Measurements from ENCODE around the gene BNC2. TPM values are rescaled to one million over a fixed set of nuclear protein-coding genes. Genes with fewer than 3 reads are reported as not detected.

BNC2 gene
- polyA plus RNA-seq, 1 donor from 2014 or later = not detected

DNA sequence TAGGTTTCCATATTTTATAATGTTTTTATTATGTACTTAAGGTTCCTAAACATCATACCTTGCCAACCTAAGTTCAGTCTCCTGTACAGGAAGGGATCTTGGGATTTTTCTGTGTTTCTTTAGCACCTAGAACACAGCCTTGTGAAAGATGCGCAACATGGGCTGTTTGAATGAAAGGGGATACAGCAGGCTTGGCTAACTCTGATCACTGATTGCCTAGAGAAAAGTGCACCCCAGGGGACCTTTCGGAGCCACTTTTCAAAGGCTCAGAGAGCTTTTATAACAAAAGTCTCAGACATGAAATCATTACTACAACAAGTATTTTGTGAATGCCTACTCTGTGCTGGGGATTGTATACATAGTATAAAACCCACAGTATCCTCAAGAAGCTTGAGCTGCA lies 261.6 kb downstream of the BNC2 start:
- Mint-ChIP-seq H3K36me3 (no peaks in the 10 kb centered on the region), H3K4me1 (no peaks in the 10 kb centered on the region), H3K9me3 (peaks cover 0 to 12% (median 3%) of the 10 kb centered on the region in 3 donors), H3K27ac (no peak overlapping the region), H3K4me3 (no peak overlapping the region), H3K27me3 (no peaks in the 10 kb centered on the region)

- no peak overlapping the region for H3K27ac Mint-ChIP-seq
- H3K4me1 Mint-ChIP-seq = no peaks in the 10 kb centered on the region
- no peaks in the 10 kb centered on the region for H3K36me3 Mint-ChIP-seq
- no peak overlapping the region for H3K4me3 Mint-ChIP-seq
- H3K9me3 Mint-ChIP-seq = peaks cover 0 to 4% (median 2%) of the 10 kb centered on the region in 3 donors
- H3K27me3 Mint-ChIP-seq = no peaks in the 10 kb centered on the region
Measured at GRCh38 chr9:16602494-16602893, 268.0 kb downstream of the BNC2 start.

DNA sequence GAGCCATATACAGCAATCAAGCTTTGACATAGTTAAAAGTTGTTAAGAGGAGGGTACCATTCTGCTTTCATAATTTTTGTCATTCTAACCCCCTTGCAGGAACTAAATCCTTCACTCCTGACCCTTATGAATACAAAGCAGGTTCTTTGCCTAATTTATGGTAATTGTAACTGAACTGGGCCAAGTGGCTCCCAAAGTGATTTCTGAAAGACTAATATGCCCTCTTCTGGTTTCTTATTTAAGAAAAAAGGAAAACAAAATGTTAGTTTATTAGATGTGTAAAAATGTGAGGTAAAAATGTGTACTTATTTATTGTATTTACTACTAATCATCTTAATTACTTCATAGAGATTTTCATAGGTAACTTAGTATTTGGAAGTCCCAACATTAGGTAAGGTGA lies 268.5 kb downstream of the BNC2 start:
- Mint-ChIP-seq H3K9me3 (peaks cover 0 to 4% (median 2%) of the 10 kb centered on the region in 3 donors), H3K36me3 (no peaks in the 10 kb centered on the region), H3K27ac (no peak overlapping the region), H3K27me3 (no peaks in the 10 kb centered on the region), H3K4me1 (no peaks in the 10 kb centered on the region), H3K4me3 (no peak overlapping the region)

DNA sequence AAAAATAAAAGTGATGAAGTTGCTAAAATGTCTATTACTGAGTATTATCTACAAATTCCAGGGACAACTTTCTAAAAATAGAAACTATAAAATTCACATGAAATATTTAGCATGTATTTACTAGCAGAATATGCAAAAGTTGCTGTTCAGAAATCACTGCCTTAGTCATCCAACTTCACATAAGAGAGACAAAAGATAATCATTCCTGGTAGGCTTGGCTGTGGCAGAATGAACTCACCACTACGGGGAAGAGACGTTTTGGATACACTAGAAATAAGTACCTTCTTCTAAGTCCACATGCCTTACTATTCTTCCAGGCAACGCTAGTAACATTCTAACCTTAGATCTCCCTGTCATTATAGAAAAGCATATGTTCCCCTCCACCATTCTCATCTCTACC lies 272.2 kb downstream of the BNC2 start:
- Mint-ChIP-seq H3K4me3 (no peak overlapping the region), H3K27me3 (no peaks in the 10 kb centered on the region), H3K4me1 (no peaks in the 10 kb centered on the region), H3K9me3 (peaks cover 0 to 7% (median 2%) of the 10 kb centered on the region in 3 donors), H3K36me3 (no peaks in the 10 kb centered on the region), H3K27ac (no peak overlapping the region)

DNA sequence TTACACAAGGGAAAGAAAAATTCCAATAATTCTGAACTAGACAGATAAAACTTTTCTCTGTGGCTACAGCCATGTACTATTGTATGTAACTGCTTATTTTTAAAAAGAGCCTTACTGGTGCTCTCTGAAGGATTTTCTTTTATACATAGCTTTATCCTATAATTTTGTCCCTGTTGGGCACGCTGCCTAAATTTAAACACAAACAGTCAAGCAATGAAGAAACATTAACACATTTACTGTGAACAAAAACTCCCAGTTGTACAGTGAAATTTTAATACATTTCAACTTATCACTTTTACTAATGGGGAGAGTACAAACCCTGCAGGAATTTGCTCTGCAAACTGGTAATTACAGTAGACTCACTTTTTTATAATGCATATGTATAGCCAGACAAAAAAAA lies 273.3 kb downstream of the BNC2 start:
- Mint-ChIP-seq H3K27me3 (no peaks in the 10 kb centered on the region), H3K4me3 (no peak overlapping the region), H3K9me3 (peaks cover 0 to 7% (median 2%) of the 10 kb centered on the region in 3 donors), H3K27ac (no peak overlapping the region), H3K36me3 (no peaks in the 10 kb centered on the region), H3K4me1 (no peaks in the 10 kb centered on the region)

DNA sequence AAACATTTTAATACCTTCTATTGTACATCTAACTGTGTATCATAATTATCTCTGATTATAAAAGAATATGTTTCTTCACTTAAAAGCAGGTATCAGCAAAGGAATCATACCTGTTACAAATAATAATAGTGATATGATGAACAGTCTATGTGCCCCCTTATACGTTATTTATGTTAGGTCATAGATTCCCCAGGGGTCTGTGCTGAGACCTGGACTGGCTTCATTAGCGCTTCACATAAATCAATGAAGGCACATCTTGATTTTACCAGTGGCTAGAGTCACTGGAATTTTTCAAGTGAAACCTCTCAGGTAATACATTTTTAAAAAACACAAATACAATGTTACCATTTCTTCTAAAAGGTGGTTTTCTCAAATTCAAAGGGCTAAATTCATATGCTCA lies 275.2 kb downstream of the BNC2 start:
- H3K9me3 Mint-ChIP-seq = peaks cover 0 to 7% (median 2%) of the 10 kb centered on the region in 3 donors
- no peaks in the 10 kb centered on the region for H3K4me1 Mint-ChIP-seq
- no peak overlapping the region for H3K27ac Mint-ChIP-seq
- no peak overlapping the region for H3K4me3 Mint-ChIP-seq
- H3K27me3 Mint-ChIP-seq = no peaks in the 10 kb centered on the region
- H3K36me3 Mint-ChIP-seq = no peaks in the 10 kb centered on the region

- no peaks in the 10 kb centered on the region for H3K27me3 Mint-ChIP-seq
- peaks cover 0 to 7% (median 2%) of the 10 kb centered on the region in 3 donors for H3K9me3 Mint-ChIP-seq
- H3K36me3 Mint-ChIP-seq = no peaks in the 10 kb centered on the region
- H3K4me1 Mint-ChIP-seq = no peaks in the 10 kb centered on the region
- H3K27ac Mint-ChIP-seq = no peak overlapping the region
- H3K4me3 Mint-ChIP-seq = no peak overlapping the region
Measured at GRCh38 chr9:16594787-16595186, 275.7 kb downstream of the BNC2 start.

- Mint-ChIP-seq H3K27me3 (no peaks in the 10 kb centered on the region), H3K4me3 (no peak overlapping the region), H3K9me3 (peaks cover 0 to 7% (median 0%) of the 10 kb centered on the region in 3 donors), H3K27ac (no peak overlapping the region), H3K4me1 (no peaks in the 10 kb centered on the region), H3K36me3 (no peaks in the 10 kb centered on the region)
Measured at GRCh38 chr9:16593746-16594145, 276.7 kb downstream of the BNC2 start.

DNA sequence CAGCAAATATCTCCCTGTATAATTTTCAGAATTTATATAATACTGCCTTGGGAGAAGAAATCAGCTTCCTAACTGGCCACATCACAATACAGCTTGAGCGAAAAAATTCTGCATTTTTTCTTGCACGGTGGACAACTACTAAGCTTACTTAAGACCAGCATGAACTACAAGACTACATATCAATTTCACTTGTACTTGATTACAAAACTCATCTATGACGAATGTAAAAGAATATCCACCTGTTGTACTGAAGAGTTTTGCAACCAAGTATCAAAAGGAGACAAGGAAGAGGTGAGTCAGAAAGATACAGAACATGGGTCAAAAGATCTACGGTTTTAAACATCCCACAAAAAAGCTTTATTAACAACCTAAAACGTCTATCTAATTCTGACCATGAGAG lies 279.4 kb downstream of the BNC2 start:
- H3K4me3 Mint-ChIP-seq = no peak overlapping the region
- no peaks in the 10 kb centered on the region for H3K27me3 Mint-ChIP-seq
- no peaks in the 10 kb centered on the region for H3K36me3 Mint-ChIP-seq
- no peak overlapping the region for H3K27ac Mint-ChIP-seq
- H3K4me1 Mint-ChIP-seq = peaks cover 0 to 1% (median 0%) of the 10 kb centered on the region in 3 donors
- peaks cover 0 to 7% (median 5%) of the 10 kb centered on the region in 3 donors for H3K9me3 Mint-ChIP-seq

- H3K36me3 Mint-ChIP-seq = no peaks in the 10 kb centered on the region
- H3K4me1 Mint-ChIP-seq = peaks cover 0 to 1% (median 0%) of the 10 kb centered on the region in 3 donors
- H3K4me3 Mint-ChIP-seq = no peak overlapping the region
- peaks cover 0 to 8% (median 7%) of the 10 kb centered on the region in 3 donors for H3K9me3 Mint-ChIP-seq
- H3K27me3 Mint-ChIP-seq = no peaks in the 10 kb centered on the region
- no peak overlapping the region for H3K27ac Mint-ChIP-seq
Measured at GRCh38 chr9:16585591-16585990, 284.9 kb downstream of the BNC2 start.

DNA sequence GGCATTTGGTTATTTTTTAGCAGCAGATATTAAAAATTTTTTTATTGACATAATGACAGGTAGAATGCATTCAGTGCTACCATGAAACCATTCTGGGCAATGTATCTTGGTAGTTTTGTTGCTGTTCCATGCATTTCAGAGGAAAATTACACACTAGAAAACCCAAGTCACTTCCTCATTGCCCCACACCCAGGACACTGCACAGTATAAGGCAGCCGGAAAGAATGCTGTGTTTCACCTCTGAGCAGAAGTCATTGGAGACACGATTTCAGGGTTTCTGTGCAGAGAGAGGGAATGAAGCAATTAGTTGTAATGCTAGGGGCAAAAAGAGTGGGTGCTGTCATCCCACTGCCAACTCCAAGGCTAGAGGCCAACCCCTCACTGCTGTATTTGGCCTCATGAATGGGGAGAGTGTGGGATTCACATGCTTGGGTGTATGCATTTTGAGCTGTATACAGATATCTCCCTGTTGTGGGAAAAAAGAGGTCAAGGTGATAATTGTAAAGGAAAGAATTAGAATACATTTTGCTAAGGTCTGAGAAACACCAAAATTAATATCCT lies 290.5 kb downstream of the BNC2 start:
- Mint-ChIP-seq H3K27ac (no peak overlapping the region), H3K27me3 (no peaks in the 10 kb centered on the region), H3K9me3 (peaks cover 0 to under 1% (median 0%) of the 10 kb centered on the region in 3 donors), H3K36me3 (no peaks in the 10 kb centered on the region), H3K4me3 (no peak overlapping the region), H3K4me1 (no peaks in the 10 kb centered on the region)

DNA sequence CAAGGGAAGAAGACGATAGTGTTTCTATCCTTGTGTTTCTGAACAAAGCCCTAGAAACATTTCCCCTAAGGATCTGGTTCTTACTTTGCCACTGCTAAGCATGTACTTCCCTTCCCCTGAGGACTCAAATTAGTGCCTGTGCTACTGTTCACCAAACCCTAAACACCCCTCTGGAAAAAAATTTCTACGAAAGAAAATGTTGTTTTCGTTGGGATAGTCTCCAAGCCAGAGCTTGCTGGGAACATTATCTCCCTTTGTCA lies 294.6 kb downstream of the BNC2 start:
- peaks cover 0 to 2% (median 0%) of the 10 kb centered on the region in 3 donors for H3K9me3 Mint-ChIP-seq
- no peaks in the 10 kb centered on the region for H3K27me3 Mint-ChIP-seq
- H3K4me3 Mint-ChIP-seq = no peak overlapping the region
- no peaks in the 10 kb centered on the region for H3K4me1 Mint-ChIP-seq
- peaks cover 2% of the 10 kb centered on the region for H3K36me3 Mint-ChIP-seq
- H3K27ac Mint-ChIP-seq = no peak overlapping the region

GRCh38 chr9:16575142-16575985 lies 295.1 kb downstream of the BNC2 start:
- H3K27ac Mint-ChIP-seq = no peak overlapping the region
- H3K4me1 Mint-ChIP-seq = no peaks in the 10 kb centered on the region
- H3K9me3 Mint-ChIP-seq = peaks cover 0 to 2% (median 0%) of the 10 kb centered on the region in 3 donors
- H3K27me3 Mint-ChIP-seq = no peaks in the 10 kb centered on the region
- H3K36me3 Mint-ChIP-seq = peaks cover 2% of the 10 kb centered on the region
- H3K4me3 Mint-ChIP-seq = no peak overlapping the region

DNA sequence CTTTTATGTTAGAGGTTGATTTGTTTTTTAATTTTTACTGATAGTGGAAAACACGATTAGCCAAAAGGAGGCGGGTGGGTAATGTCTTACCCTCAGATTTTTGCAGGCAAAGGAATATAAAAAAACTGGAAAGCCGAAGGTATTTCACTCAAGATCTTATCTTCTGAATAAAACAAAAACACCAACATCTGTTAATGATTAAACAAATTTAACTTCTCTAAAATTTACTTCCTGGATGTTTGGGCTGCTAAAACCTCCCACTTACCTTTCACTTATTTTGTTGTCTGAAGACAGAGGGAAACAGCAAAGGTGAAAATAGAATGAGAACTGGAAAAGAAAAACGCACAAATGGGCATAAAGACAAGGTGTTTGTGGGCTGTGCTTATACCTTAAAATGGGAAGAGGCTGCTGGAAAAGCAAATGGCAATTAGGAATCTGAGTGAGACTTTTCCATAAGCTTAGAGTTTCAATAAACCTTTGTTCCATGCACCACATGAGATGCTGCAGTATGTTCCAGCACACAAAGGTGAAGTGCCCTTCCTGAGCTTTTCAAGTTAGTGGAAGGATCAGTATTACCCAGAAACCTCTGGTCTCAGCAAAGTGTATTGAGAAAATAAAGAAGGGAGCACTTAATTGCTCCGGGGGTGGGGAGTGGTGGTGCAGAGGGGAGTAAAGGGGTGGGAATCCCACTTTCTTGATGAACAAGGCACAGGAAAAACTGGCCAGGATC lies 298.3 kb downstream of the BNC2 start:
- H3K27ac Mint-ChIP-seq = no peak overlapping the region
- peaks cover 2% of the 10 kb centered on the region for H3K36me3 Mint-ChIP-seq
- H3K4me1 Mint-ChIP-seq = no peaks in the 10 kb centered on the region
- peaks cover 0 to 6% (median 2%) of the 10 kb centered on the region in 3 donors for H3K9me3 Mint-ChIP-seq
- H3K27me3 Mint-ChIP-seq = no peaks in the 10 kb centered on the region
- H3K4me3 Mint-ChIP-seq = no peak overlapping the region

GRCh38 chr9:16571127-16571802 lies 299.2 kb downstream of the BNC2 start:
- Mint-ChIP-seq H3K27me3 (no peaks in the 10 kb centered on the region), H3K9me3 (peaks cover 0 to 6% (median 2%) of the 10 kb centered on the region in 3 donors), H3K4me3 (no peak overlapping the region), H3K4me1 (no peaks in the 10 kb centered on the region), H3K27ac (no peak overlapping the region), H3K36me3 (peaks cover 2% of the 10 kb centered on the region)

All from IgD-negative memory B cell (primary cell).